Measurements from ENCODE around the gene LRRC71. TPM values are rescaled to one million over a fixed set of nuclear protein-coding genes. Genes with fewer than 3 reads are reported as not detected.

The LRRC71 gene
- not detected for total RNA-seq

DNA sequence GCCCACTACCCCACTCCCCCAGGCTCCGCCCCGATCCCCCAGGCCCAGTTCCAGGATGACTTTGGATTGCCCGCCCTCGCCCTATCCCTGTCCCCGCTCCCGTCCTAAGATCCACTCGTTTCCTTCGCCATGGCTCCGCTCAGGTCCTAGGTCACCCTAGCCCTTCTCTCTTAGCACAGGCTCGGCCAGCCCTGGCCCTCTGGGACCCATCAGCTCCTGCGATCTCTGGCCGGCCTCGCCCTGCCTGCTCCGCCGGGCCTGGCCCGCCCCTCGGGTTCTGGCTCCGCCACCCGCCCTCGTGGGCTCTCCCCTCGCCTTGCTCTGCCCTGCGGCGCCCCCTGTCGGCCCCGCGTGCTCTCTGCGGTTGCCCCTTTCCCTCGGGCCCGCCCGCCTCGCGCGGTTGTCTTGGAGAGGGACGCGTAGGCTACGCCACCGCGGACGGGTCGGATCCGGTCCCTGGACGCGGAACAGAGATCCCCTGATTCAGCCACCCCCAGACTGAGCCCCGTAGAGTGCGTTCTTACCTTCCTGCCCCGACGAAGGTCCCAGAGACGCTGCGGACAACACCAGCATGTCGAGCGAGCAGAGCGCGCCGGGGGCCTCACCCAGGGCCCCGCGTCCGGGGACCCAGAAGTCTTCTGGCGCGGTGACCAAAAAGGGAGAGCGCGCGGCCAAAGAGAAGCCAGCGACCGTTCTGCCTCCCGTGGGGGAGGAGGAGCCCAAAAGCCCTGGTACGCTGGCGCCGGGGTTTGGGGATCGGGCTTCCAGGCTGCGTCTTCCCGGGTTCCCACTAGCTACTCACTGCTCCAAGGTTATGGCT lies at the start of gene LRRC71:
LRRC71 (plus strand) TSS at position 400 of the 820 bp plus-strand sequence; CDS start at position 572, 172 bp downstream.
- Mint-ChIP-seq H3K9me3 (no peaks in the 10 kb centered on the region), H3K27ac (no peak within 1 kb of the TSS), H3K36me3 (peaks cover 0 to 6% of the 10 kb centered on the region in 2 donors)
- ATAC-seq (peak; percentile 67 to 91), DNase-seq (ENCODE audit: low spot score in 2 of 2) (peak in 1 of 2 donors; percentile 89)

DNA sequence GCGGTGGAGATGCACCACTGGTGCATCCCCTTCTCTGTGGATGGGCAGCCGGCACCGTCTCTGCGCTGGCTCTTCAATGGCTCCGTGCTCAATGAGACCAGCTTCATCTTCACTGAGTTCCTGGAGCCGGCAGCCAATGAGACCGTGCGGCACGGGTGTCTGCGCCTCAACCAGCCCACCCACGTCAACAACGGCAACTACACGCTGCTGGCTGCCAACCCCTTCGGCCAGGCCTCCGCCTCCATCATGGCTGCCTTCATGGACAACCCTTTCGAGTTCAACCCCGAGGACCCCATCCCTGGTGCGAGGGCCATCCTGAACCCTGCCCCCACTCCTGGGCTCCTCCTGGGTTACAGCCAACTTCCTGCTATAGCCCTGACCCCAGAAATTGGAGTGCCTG lies 46.8 kb upstream of the LRRC71 start:
- H3K9me3 Mint-ChIP-seq = no peaks in the 10 kb centered on the region
- DNase-seq (ENCODE audit: low spot score in 2 of 2) (no peak), ATAC-seq (no peak)
- H3K36me3 Mint-ChIP-seq = no peaks in the 10 kb centered on the region
- H3K27ac Mint-ChIP-seq = no peak overlapping the region

DNA sequence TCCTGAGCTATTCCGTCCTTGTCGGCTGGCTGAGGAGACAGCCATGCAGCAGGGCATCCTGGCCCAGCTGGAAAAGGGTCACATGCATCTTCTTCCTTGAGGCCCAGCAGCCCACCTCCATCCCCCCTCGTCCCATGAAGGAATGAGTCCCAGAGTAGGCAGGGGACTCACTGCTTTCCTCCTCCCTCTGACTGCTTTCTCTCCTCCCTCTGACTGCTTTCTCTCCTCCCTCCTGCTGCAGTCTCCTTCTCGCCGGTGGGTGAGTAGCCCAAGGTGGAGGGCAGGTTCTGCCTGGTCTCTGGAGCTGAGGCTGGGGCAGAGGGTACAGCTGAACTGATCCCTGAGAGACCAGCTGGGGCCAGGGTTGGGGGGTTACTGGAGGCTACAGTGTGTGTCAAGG lies 46.3 kb upstream of the LRRC71 start:
- DNase-seq (ENCODE audit: low spot score in 2 of 2) (no peak), ATAC-seq (no peak)
- Mint-ChIP-seq H3K9me3 (no peaks in the 10 kb centered on the region), H3K36me3 (no peaks in the 10 kb centered on the region), H3K27ac (peak overlapping the region in 1 of 2 donors; percentile 17)

DNA sequence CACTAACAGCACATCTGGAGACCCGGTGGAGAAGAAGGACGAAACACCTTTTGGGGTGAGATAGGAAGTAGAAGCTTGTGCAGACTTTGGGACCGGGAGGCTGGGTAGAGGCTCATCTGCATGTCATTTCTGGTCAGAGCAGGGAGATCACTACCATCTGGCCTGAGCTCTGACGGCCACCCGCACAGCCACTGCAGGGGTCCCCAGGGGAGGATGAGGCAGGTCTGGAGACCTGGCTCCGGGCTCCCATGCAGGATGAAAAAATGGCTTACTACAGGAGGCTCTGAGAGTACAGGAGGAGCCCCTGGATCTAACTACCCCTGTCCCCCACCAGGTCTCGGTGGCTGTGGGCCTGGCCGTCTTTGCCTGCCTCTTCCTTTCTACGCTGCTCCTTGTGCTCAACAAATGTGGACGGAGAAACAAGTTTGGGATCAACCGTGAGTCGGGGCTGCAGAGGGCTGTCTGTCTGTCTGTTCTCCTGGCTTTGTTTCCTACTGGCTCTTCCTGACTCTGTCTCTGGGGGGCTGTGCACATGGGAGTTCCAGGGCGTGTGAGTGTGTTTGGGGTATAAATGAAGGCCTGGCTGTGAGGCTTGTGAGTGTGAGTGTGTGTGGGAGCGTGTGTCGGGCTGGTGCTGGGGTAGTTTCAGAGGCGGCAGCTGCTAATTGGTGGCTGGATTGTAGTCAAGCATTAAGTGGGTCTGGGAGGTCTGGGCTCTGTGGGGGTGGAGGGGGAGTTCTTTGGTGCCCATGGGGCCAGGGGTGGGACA lies 45.7 kb upstream of the LRRC71 start:
- Mint-ChIP-seq H3K27ac (peak overlapping the region in 1 of 2 donors; percentile 17), H3K9me3 (no peaks in the 10 kb centered on the region), H3K36me3 (no peaks in the 10 kb centered on the region)
- DNase-seq (ENCODE audit: low spot score in 2 of 2) (no peak), ATAC-seq (no peak)

DNA sequence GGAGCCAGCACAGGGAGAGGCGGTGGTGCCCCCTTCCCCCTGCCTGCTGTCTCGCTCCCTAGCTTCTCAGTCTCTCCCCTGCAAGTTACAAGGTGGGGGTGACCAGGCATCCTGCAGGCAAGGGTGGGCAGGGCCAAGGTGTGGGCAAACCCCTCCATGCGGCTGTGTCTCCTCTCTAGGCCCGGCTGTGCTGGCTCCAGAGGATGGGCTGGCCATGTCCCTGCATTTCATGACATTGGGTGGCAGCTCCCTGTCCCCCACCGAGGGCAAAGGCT lies 45.2 kb upstream of the LRRC71 start:
- no peak for ATAC-seq
- Mint-ChIP-seq H3K9me3 (no peaks in the 10 kb centered on the region), H3K27ac (no peak overlapping the region), H3K36me3 (no peaks in the 10 kb centered on the region)
- no peak for DNase-seq (ENCODE audit: low spot score in 2 of 2)

DNA sequence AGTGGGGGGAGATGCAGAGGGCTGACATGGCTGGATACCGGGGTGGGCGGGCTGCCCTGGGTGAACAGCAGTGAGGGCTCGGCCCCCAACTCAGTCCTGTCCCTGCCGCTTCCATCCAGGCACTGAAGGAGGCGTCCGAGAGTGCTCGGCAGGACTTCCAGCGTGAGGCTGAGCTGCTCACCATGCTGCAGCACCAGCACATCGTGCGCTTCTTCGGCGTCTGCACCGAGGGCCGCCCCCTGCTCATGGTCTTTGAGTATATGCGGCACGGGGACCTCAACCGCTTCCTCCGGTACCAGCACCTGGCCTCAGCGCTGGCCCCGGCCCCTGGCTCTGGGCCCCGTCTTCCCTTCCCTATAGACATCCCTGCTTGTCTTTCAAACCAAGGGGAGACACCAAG lies 44.2 kb upstream of the LRRC71 start:
- Mint-ChIP-seq H3K36me3 (no peaks in the 10 kb centered on the region), H3K9me3 (no peaks in the 10 kb centered on the region), H3K27ac (no peak overlapping the region)
- ATAC-seq (no peak), DNase-seq (ENCODE audit: low spot score in 2 of 2) (no peak)

DNA sequence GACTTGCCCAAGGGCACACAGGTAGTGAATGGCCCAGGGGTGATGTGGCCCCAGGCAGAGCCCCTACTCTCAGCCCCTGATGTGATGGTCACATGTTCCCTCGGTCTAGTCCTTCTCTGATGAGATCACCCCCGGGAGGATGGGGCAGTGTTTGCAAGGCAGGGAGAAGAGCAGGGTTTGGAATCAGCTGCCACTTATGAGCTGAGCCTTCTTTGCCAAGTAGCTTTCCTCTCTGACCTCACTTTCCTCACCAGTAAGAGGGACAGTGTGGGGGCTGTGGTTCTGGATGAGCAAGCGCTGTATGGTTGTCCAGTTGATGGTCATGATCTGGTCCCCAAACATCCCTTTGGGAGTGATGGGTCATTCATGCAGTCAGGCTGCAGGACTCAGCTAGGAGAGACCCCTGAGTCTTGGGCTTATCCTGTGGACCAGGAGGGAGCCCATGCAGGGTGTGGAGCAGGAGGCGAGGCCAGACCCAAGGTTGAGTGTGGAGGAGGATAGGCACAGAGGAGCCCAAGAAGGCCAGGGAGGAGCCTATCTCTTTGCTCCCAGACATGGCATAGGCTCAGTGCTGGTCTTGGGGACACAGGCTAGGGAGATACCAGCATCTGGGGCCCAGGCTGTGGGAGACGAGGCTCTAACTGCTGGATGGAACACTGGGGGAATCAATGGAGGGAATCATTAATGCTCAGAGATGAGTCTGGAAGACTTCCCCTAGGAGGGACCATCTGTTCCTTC lies 42.8 kb upstream of the LRRC71 start:
- H3K27ac Mint-ChIP-seq = no peak overlapping the region
- no peaks in the 10 kb centered on the region for H3K9me3 Mint-ChIP-seq
- no peaks in the 10 kb centered on the region for H3K36me3 Mint-ChIP-seq
- no peak for DNase-seq (ENCODE audit: low spot score in 2 of 2)
- no peak for ATAC-seq

DNA sequence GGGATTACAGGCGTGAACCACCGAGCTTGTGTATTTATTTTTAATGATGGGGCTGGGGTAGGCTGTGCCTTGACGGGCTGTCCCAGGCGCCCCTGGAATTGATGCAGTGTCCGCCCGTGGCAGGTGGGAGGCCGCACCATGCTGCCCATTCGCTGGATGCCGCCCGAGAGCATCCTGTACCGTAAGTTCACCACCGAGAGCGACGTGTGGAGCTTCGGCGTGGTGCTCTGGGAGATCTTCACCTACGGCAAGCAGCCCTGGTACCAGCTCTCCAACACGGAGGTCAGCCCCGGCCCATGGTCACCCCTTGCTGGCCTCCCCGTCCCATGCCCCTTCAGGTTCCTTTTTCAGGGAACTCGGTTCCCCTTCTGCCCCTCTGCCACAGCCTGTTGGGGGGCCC lies 40.6 kb upstream of the LRRC71 start:
- DNase-seq (ENCODE audit: low spot score in 2 of 2) (no peak), ATAC-seq (no peak)
- Mint-ChIP-seq H3K27ac (no peak overlapping the region), H3K9me3 (no peaks in the 10 kb centered on the region), H3K36me3 (no peaks in the 10 kb centered on the region)

DNA sequence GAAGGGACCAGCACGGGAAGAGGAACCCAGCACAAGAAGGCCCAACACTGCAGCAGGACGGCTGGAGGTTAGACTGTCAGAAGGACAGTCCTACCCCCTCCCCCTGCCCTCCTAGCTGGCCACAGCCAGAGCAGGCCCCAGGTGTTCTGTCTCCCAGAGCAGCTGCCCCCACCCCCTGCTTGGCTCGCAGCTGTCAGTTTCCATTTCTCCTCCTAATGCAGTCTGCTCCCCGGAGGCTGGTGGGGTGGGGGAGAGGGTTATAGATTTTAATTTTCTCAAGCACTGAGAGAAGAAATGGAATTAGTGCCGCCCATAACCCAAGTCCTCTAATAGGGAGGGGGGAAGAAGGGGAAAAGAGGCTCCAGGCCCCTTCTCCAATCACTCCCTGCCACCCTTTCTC lies 40.0 kb upstream of the LRRC71 start:
- ATAC-seq = no peak
- DNase-seq (ENCODE audit: low spot score in 2 of 2) = no peak
- H3K36me3 Mint-ChIP-seq = no peaks in the 10 kb centered on the region
- H3K27ac Mint-ChIP-seq = no peak overlapping the region
- no peaks in the 10 kb centered on the region for H3K9me3 Mint-ChIP-seq

DNA sequence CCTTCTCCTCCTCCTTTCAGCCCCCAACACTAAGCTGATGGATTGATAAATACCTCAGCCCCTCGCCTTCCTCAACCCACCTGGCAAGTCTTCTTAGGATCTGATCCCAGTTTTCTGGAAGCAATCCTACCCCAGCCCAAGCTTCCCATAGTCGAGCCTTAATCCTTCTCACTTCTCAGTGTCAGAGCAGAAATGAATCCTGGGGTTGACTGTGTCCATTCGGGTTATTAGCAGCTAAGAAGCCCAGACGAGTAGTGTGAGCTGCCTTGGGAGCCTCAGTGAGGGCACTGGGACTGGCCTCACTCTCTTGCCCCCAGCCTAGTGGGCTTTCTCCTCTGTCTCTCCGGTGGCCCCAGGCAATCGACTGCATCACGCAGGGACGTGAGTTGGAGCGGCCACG lies 39.3 kb upstream of the LRRC71 start:
- H3K36me3 Mint-ChIP-seq = no peaks in the 10 kb centered on the region
- H3K27ac Mint-ChIP-seq = no peak overlapping the region
- ATAC-seq = no peak
- no peak for DNase-seq (ENCODE audit: low spot score in 2 of 2)
- no peaks in the 10 kb centered on the region for H3K9me3 Mint-ChIP-seq

DNA sequence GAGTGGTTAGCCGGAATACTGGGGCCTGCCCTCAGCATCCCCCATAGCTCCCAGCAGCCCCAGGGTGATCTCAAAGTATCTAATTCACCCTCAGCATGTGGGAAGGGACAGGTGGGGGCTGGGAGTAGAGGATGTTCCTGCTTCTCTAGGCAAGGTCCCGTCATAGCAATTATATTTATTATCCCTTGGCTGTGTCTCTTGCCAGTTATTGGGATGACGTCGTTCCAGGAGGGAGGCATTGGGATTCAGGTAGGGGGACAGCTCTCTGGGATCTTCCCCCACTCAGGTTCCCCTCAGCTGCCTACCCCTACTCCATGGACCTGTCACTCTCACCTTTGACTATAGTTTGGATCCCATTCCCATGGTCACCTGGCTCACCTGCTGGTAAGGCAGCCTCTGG lies 38.8 kb upstream of the LRRC71 start:
- DNase-seq (ENCODE audit: low spot score in 2 of 2) (no peak), ATAC-seq (no peak)
- Mint-ChIP-seq H3K9me3 (no peaks in the 10 kb centered on the region), H3K27ac (no peak overlapping the region), H3K36me3 (no peaks in the 10 kb centered on the region)

DNA sequence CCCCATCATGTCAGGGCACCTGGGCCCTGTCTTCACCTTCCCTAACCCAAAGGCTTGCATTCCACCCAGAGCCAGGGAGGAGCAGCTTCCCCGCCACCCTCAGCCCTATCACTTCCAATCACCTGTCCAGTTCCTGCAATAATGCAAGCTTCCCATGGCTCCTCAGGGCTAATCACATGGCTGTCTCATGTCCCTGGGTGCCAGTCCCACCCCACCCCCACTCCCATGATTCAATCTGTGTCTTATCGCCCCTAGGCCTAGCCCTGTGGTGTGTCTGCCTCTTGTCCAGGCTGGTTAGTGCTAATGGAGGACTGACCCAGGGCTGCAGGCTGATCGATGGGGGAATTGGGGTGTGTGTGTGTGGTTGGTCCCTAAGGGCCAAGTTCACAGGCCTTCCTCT lies 37.9 kb upstream of the LRRC71 start:
- no peak for ATAC-seq
- Mint-ChIP-seq H3K9me3 (no peaks in the 10 kb centered on the region), H3K36me3 (no peaks in the 10 kb centered on the region), H3K27ac (no peak overlapping the region)
- no peak for DNase-seq (ENCODE audit: low spot score in 2 of 2)

DNA sequence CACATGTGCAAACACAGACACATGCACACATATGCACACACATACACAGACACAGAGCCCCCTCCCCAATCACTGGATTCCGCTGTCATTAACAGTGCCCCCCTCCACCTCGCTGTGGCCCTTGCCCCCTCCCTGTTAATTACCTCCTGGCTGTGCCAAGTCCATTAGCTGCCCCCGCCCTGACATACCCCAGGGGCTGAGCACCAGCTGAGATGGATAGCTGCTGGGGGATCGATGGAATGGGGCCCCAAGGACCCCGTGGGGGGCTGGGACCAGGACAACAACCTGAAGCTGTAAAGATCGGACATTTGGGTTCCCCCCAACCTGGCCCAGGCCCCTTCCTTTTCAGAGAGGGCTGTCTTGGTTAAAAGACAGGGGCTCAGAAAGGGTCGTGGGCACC lies 36.5 kb upstream of the LRRC71 start:
- H3K27ac Mint-ChIP-seq = no peak overlapping the region
- no peaks in the 10 kb centered on the region for H3K9me3 Mint-ChIP-seq
- DNase-seq (ENCODE audit: low spot score in 2 of 2) = no peak
- H3K36me3 Mint-ChIP-seq = no peaks in the 10 kb centered on the region
- ATAC-seq = no peak

DNA sequence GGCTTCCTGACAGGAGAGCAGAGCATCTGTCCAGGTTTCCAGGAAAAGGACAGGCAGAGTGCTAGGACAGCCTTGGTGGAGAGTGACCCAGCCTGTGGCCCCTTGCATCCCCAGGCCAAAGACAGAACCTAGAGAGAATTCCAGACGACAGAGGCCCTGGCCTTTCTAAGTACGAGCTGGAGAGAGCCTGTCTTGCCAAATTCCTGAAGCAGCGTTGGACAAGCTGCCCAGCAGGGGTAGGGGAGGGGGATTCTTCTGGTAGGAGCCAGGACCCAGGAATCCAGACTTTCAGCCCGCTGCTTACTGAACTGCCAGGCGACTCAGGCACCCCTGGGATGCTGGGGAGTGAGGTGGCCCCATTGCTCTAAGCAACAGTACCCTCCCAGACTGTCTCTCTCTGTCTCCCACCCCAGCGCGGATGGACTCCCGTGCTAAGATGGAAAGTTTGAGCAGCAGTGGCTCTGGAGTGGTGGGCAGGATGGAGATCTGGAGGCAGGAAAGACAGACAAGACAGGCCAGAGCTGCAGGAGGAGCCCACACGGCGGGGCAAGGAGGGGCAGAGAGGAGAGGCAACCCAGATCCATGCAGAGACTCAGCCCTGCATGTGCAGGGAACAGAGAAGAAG lies 35.8 kb upstream of the LRRC71 start:
- no peak for DNase-seq (ENCODE audit: low spot score in 2 of 2)
- Mint-ChIP-seq H3K27ac (peak overlapping the region in 1 of 2 donors; percentile 26), H3K9me3 (no peaks in the 10 kb centered on the region), H3K36me3 (no peaks in the 10 kb centered on the region)
- ATAC-seq = no peak

DNA sequence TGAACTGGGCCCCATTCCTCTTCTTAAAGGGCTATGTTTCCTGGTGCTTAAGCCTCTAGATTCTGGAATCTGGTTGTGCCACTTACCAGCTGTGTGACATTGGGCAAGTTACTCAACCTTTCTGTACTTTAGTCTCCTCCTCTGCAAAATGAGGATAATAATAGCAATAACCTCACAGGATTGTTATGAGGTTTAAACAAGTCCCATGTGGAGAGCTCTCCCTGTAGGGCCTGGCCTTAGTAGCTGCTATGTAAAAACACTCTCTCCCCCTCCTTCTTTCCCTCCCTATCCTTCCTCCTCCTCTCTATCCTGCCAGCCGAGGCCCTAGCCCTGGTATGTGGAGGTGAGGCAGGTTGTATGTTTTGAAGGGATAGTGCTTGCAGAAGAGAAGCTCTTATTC lies 35.1 kb upstream of the LRRC71 start:
- no peak for DNase-seq (ENCODE audit: low spot score in 2 of 2)
- H3K9me3 Mint-ChIP-seq = no peaks in the 10 kb centered on the region
- no peaks in the 10 kb centered on the region for H3K36me3 Mint-ChIP-seq
- H3K27ac Mint-ChIP-seq = no peak overlapping the region
- no peak for ATAC-seq

DNA sequence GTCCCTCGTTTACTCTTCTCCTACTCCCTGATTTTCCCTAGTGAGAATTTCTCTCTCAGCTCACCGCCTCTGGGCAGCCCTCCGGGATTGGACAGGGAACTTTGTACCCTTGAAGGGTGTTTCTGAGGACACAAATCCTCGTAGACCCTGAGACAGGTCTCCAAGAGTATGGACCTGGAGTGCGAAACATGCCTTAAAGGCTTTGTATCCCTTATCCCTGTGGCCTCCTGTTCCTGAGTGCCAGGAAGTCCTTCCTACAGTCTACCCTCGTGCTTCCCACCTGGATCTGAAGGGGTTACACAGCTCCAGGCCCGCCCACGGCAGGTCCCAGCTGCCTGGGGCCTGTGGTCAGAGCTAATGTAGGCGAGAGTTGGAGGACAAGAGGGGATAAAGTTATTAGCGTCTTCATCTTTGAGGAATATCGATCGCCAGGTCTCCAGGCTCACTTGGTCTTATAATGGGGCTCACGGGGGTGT lies 34.5 kb upstream of the LRRC71 start:
- no peak for DNase-seq (ENCODE audit: low spot score in 2 of 2)
- Mint-ChIP-seq H3K27ac (peak overlapping the region in 1 of 2 donors; percentile 12), H3K36me3 (no peaks in the 10 kb centered on the region), H3K9me3 (no peaks in the 10 kb centered on the region)
- no peak for ATAC-seq

All from activated naive CD4-positive, alpha-beta T cell treated with anti-CD3 and anti-CD28 coated beads, Interleukin-2, amount 50 U/mL, for 72 hours (primary cell).